ENCODE measurements around the gene JAGN1. TPM values are rescaled to one million over a fixed set of nuclear protein-coding genes. Genes with fewer than 3 reads are reported as not detected.
"Not testable (repeated sequence)": the region's sequence is repeated elsewhere in the genome, so short reads cannot be mapped to it uniquely, and the experiment has no call there.

The JAGN1 gene
- 30.5 and 33.0 TPM in 2 replicates for total RNA-seq
- long read RNA-seq, transcript JAGN1-201 (2 exons, 1,675 nt), result major isoform, 57 of 60 reads
- long read RNA-seq, partial matches to known transcripts, result 1 of 60 reads
- long read RNA-seq, other reads (novel, unspliced or antisense), result 1 of 60 reads

- TF ChIP-seq, protein P1, sequence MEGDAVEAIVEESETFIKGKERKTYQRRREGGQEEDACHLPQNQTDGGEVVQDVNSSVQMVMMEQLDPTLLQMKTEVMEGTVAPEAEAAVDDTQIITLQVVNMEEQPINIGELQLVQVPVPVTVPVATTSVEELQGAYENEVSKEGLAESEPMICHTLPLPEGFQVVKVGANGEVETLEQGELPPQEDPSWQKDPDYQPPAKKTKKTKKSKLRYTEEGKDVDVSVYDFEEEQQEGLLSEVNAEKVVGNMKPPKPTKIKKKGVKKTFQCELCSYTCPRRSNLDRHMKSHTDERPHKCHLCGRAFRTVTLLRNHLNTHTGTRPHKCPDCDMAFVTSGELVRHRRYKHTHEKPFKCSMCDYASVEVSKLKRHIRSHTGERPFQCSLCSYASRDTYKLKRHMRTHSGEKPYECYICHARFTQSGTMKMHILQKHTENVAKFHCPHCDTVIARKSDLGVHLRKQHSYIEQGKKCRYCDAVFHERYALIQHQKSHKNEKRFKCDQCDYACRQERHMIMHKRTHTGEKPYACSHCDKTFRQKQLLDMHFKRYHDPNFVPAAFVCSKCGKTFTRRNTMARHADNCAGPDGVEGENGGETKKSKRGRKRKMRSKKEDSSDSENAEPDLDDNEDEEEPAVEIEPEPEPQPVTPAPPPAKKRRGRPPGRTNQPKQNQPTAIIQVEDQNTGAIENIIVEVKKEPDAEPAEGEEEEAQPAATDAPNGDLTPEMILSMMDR (IDR thresholded peaks at IDR 0.05; ENCODE audit: unreplicated experiment), result no peak
- Mint-ChIP-seq H3K9me3 (ENCODE audit: low read depth) (no peaks in the 10 kb centered on the region), H3K27ac (peak within 1 kb of the TSS; percentile 98), H3K4me1 (ENCODE audit: low read depth) (peaks cover 5% of the 10 kb centered on the region), H3K27me3 (no peaks in the 10 kb centered on the region), H3K36me3 (ENCODE audit: insufficient read depth) (peaks cover 9% of the 10 kb centered on the region), H3K4me3 (ENCODE audit: low read depth) (peak within 1 kb of the TSS; percentile 99)
- peak; percentile 73 for DNase-seq (ENCODE audit: low spot score, unreplicated experiment)
These were observed at the start of gene JAGN1 for GRCh38 chr3:9890249-9891071. Gene JAGN1, plus strand, starts transcription at chr3:9890610. Its CDS starts 113 bp downstream, at chr3:9890723.

DNA sequence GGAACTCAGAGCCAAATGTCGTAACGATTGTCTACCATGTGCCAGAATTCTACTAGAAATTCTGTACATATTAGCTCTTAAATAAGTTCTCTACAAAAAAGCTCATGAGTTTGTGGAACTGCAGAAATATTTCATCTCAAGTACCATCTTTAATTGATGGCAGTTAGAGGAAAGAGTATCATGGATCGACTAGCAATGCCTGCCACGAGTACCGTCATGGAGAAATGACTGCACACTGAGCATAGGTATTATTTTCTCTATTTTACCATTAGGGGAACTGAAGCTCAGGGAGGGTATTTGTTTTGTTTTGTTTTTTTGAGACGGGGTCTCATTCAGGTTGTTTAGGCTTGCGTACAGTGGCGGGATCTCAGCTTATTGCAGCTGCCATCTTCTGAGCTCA, 49.4 kb upstream of the JAGN1 start:
- Mint-ChIP-seq H3K4me3 (ENCODE audit: low read depth) (no peak overlapping the region), H3K36me3 (ENCODE audit: insufficient read depth) (peaks cover 8% of the 10 kb centered on the region), H3K9me3 (ENCODE audit: low read depth) (no peaks in the 10 kb centered on the region), H3K27ac (no peak overlapping the region), H3K4me1 (ENCODE audit: low read depth) (peaks cover 3% of the 10 kb centered on the region), H3K27me3 (no peaks in the 10 kb centered on the region)
- TF ChIP-seq, protein P1 (IDR thresholded peaks at IDR 0.05; ENCODE audit: unreplicated experiment), result no peak
- no peak for DNase-seq (ENCODE audit: low spot score, unreplicated experiment)

- Mint-ChIP-seq H3K4me1 (ENCODE audit: low read depth) (peaks cover 8% of the 10 kb centered on the region), H3K27ac (peak within 1 kb of the TSS; percentile 94), H3K36me3 (ENCODE audit: insufficient read depth) (peaks cover 8% of the 10 kb centered on the region), H3K9me3 (ENCODE audit: low read depth) (no peaks in the 10 kb centered on the region), H3K4me3 (ENCODE audit: low read depth) (peak within 1 kb of the TSS; percentile 98), H3K27me3 (no peaks in the 10 kb centered on the region)
- TF ChIP-seq, protein P1 (IDR thresholded peaks at IDR 0.05; ENCODE audit: unreplicated experiment), result no peak
- DNase-seq (ENCODE audit: low spot score, unreplicated experiment), result peak; percentile 99
These were observed 46.5 kb upstream of the JAGN1 start, which contains the start of gene RPUSD3 for GRCh38 chr3:9843715-9844438. Gene RPUSD3, minus strand, starts transcription at chr3:9844008. Its CDS starts 18 bp downstream, at chr3:9843990.

DNA sequence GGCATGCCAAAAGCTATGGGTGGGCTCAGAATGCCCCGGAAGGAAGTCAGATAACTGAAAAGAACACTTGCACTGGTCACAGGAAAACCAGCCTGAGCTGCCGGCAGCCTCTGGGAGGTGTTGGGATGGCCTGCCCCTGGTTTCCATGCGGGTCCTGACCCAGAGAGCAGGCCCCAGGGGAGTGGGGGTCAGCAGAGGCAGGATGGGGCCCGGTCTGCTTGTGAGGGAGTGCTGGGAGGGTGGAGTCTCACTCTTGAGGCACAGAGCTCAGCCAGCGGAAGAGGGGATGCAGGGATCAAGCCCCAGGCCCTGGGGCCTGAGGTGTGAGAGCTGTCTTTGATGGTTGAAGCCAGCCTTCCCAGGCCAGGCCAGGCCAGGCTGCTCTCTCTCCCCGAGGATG, 44.2 kb upstream of the JAGN1 start:
- Mint-ChIP-seq H3K4me1 (ENCODE audit: low read depth) (peaks cover 9% of the 10 kb centered on the region), H3K9me3 (ENCODE audit: low read depth) (no peaks in the 10 kb centered on the region), H3K36me3 (ENCODE audit: insufficient read depth) (peaks cover 7% of the 10 kb centered on the region), H3K27me3 (peaks cover 3% of the 10 kb centered on the region), H3K4me3 (ENCODE audit: low read depth) (no peak overlapping the region), H3K27ac (no peak overlapping the region)
- no peak for DNase-seq (ENCODE audit: low spot score, unreplicated experiment)
- TF ChIP-seq, protein P1 (IDR thresholded peaks at IDR 0.05; ENCODE audit: unreplicated experiment), result no peak

DNA sequence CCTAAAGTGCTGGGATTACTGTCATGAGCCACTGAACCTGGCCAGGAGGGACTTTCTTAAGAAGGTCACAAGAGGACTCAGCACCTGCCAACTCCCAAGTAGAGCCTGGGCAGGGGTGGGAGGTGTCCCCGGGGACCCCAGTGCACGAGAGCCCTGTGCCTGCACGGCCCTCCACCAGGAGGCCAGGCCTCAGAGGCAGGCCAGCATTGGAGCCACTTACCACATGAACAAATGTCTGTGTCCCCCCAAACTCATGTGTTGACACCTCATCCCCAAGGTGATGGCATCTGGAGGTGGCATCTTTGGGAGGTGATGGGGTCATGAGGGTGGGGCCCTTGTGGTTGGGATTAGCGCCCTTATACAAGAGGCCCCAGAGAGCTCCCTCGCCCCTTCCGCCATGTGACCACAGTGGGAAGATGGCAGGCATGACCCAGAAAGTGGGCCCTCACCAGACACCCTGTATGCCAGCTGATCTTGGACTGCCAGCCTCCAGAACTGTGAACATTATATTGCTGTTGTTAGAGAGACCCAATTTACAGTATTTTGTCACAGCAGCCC, 43.4 kb upstream of the JAGN1 start:
- no peak overlapping the region for H3K27ac Mint-ChIP-seq
- H3K9me3 Mint-ChIP-seq (ENCODE audit: low read depth), result no peaks in the 10 kb centered on the region
- peaks cover 9% of the 10 kb centered on the region for H3K4me1 Mint-ChIP-seq (ENCODE audit: low read depth)
- DNase-seq (ENCODE audit: low spot score, unreplicated experiment), result no peak
- peaks cover 4% of the 10 kb centered on the region for H3K36me3 Mint-ChIP-seq (ENCODE audit: insufficient read depth)
- peaks cover 8% of the 10 kb centered on the region for H3K27me3 Mint-ChIP-seq
- TF ChIP-seq, protein P1 (IDR thresholded peaks at IDR 0.05; ENCODE audit: unreplicated experiment), result no peak
- no peak overlapping the region for H3K4me3 Mint-ChIP-seq (ENCODE audit: low read depth)

GRCh38 chr3:9847870-9848269, 42.5 kb upstream of the JAGN1 start:
- H3K27ac Mint-ChIP-seq, result peak overlapping the region; percentile 67
- not testable (repeated sequence) for H3K36me3 Mint-ChIP-seq (ENCODE audit: insufficient read depth); H3K27me3 Mint-ChIP-seq; H3K4me3 Mint-ChIP-seq (ENCODE audit: low read depth); H3K4me1 Mint-ChIP-seq (ENCODE audit: low read depth); H3K9me3 Mint-ChIP-seq (ENCODE audit: low read depth); DNase-seq (ENCODE audit: low spot score, unreplicated experiment)

All from progenitor cell of endocrine pancreas (in vitro differentiated cells).